ENCODE measurements around the gene PRDM12.

Gene PRDM12

DNA sequence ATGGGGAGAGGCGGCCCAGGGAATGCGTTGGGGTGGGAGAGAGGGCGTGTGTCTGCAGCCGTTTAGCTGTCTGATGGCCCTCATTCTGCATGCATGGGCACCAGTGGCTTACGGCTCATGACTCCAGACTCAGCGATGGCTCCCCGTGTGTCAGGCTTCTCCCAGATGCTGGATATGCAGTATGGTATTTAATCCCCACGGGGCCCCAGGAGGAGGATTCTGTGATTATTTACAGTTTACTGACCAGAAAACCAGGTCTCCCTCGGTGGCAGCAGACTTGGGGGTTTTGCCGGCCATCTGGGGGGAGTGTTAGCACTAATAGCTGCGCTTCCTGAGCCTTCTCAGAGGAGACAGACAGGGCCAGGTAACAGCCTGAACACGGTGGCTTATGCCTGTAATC is 4.3 kb downstream of the PRDM12 start:
- TF ChIP-seq, protein P1, sequence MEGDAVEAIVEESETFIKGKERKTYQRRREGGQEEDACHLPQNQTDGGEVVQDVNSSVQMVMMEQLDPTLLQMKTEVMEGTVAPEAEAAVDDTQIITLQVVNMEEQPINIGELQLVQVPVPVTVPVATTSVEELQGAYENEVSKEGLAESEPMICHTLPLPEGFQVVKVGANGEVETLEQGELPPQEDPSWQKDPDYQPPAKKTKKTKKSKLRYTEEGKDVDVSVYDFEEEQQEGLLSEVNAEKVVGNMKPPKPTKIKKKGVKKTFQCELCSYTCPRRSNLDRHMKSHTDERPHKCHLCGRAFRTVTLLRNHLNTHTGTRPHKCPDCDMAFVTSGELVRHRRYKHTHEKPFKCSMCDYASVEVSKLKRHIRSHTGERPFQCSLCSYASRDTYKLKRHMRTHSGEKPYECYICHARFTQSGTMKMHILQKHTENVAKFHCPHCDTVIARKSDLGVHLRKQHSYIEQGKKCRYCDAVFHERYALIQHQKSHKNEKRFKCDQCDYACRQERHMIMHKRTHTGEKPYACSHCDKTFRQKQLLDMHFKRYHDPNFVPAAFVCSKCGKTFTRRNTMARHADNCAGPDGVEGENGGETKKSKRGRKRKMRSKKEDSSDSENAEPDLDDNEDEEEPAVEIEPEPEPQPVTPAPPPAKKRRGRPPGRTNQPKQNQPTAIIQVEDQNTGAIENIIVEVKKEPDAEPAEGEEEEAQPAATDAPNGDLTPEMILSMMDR (IDR thresholded peaks at IDR 0.05; ENCODE audit: control insufficient read depth, insufficient read depth, low read depth, low read length, missing control alignments), result no peak
- H3K4me3 ChIP-seq (ENCODE audit: control insufficient read depth, low read depth, low read length), result no peak overlapping the region
- no peak for DNase-seq (ENCODE audit: low read depth)

DNA sequence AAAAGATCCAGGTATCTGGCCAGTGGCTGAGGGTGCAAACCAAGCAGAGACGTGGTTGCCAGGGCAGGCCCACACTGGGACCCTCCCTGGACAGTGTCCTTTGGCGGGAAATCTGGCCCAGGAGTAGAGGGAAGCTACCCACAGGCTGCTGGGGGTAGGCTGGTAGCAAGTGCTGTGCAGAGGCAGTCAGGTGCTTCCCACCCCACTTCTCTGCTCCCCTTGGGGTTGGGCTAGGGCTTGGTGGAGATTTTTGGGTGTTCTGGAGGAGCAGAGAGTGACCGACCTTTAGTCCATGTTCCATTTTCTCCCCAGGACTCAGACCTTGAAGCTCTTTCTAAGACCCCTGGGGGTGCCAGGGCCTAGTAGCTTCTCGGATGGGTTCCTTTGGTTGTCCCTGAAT is 5.6 kb downstream of the PRDM12 start:
- TF ChIP-seq, protein P1 (IDR thresholded peaks at IDR 0.05; ENCODE audit: control insufficient read depth, insufficient read depth, low read depth, low read length, missing control alignments), result no peak
- DNase-seq (ENCODE audit: low read depth), result no peak
- no peak overlapping the region for H3K4me3 ChIP-seq (ENCODE audit: control insufficient read depth, low read depth, low read length)

DNA sequence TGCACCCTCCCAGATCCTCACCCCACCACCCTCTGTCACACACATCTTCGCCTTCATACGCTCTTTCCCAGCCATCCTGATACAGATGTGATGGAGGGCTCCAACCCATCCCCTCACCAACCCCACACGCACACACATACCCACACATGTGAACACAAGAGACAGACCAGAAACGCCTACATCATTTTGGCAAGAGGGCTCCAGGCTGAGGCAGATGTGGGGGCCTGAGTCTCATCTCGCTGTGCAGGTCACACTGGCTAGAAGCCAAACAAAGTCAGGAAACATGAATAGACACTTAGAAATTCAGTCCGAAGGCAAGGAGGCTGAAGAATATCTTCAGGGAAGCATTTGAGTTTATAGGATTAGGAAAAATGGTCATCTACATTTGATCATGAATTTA is 6.2 kb downstream of the PRDM12 start:
- no peak overlapping the region for H3K4me3 ChIP-seq (ENCODE audit: control insufficient read depth, low read depth, low read length)
- DNase-seq (ENCODE audit: low read depth), result no peak
- TF ChIP-seq, protein P1 (IDR thresholded peaks at IDR 0.05; ENCODE audit: control insufficient read depth, insufficient read depth, low read depth, low read length, missing control alignments), result no peak

DNA sequence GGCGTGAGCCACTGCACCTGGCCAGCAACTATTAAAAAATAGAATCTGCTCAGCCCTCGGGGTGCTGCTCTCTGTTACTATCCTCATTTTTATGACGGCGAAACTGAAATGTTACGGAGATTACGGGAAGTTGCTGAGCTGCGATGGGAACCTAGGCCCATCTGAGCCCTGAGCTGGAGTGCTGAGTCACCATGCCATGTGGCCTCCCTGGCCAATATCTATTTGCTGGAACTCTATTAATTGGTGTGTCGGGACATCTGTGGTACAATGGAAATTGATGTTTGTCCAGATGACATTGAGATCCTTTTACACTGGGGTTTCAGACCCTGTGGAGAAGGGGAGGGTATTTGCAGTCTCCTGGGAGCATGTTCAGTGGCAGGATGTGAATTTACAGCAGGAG is 8.1 kb downstream of the PRDM12 start:
- TF ChIP-seq, protein P1 (IDR thresholded peaks at IDR 0.05; ENCODE audit: control insufficient read depth, insufficient read depth, low read depth, low read length, missing control alignments), result no peak
- H3K4me3 ChIP-seq (ENCODE audit: control insufficient read depth, low read depth, low read length), result no peak overlapping the region
- DNase-seq (ENCODE audit: low read depth), result no peak

DNA sequence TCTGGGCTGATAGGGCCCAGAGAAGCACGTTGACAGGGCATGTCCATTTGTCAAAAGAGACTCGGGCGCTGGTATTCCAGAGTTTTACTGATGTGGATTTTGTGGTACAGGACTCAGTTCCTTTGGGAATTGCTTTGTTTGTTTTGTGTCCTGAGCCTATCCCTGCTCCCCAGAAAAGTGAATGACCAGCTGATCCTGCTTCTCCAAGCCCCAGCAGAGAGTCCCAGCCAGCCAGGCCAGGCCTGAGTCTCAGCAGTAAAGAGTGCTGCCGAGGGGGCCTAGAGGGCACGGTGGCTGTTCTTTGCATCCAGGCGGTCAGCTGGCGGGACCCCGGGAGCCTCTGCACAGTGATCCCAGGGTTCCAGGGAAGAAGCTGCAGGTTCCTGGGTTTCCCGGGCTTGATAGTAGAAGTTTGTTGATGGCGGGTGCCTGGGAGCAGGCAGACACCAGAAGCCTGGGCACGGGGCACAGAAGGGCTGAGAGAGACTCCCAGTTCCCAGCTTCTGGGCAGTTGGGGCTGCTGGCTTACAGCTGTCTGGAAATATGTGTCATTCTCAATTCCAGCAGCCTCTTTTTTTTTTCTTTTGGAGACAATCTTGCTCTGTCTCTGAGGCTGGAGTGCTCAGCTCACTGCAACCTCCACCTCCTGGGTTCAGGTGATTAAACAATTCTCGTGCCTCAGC is 8.7 kb downstream of the PRDM12 start:
- DNase-seq (ENCODE audit: low read depth), result no peak
- H3K4me3 ChIP-seq (ENCODE audit: control insufficient read depth, low read depth, low read length), result no peak overlapping the region
- TF ChIP-seq, protein P1 (IDR thresholded peaks at IDR 0.05; ENCODE audit: control insufficient read depth, insufficient read depth, low read depth, low read length, missing control alignments), result no peak

DNA sequence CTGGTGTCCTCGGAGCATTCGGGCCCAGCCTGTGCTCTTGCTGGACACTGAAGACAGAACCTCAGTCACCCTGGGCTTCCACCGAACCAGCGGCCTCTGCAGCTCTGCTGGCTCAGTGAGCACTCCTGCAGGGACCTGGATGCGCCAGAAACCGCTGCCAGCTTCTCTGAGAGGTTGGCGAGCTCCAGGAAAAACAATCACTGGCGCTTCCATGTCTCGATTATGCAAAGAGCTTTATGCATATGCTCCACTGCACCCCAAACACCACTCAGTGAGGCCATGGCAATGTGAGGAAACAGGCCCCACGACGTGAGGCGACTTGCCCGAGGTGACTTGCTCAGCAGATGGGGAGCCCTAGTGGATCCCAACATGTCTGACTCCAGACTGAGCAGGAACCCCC is 11.0 kb downstream of the PRDM12 start:
- DNase-seq (ENCODE audit: low read depth), result no peak
- TF ChIP-seq, protein P1 (IDR thresholded peaks at IDR 0.05; ENCODE audit: control insufficient read depth, insufficient read depth, low read depth, low read length, missing control alignments), result no peak

More for the DNA sequence above, 11.0 kb downstream of the PRDM12 start:
- H3K4me3 ChIP-seq (ENCODE audit: control insufficient read depth, low read depth, low read length), result no peak overlapping the region

Data from AG09309 (cell line).